SU-DHL-6 (cell line): Measurements from ENCODE around the gene RNF212.

ENCODE experiments used
- H2AFZ ChIP-seq: fragments of 200-600 bp; sonication (generic); 2 replicates; pipeline ENCODE4 v1.6.1; 2014; ENCODE audit warnings: low read depth, mild to moderate bottlenecking, moderate library complexity, mixed read lengths, antibody characterized with exemption, low read length; ENCODE audit not compliant: severe bottlenecking
- H3F3A ChIP-seq: fragments of 200-600 bp; shearing (Covaris generic); 2 replicates; pipeline ENCODE4 v1.6.0; 2016; ENCODE audit warnings: antibody characterized with exemption, mild to moderate bottlenecking; ENCODE audit not compliant: insufficient read depth
- H3K27ac ChIP-seq: fragments of 200-600 bp; sonication (generic); 2 replicates; pipeline ENCODE4 v1.5.1; 2016; ENCODE audit warnings: low read depth, mild to moderate bottlenecking, low read length, moderate library complexity, mixed read lengths
- H3K27me3 ChIP-seq: fragments of 200-600 bp; sonication (generic), shearing (Covaris generic); 2 replicates; pipeline ENCODE4 v1.6.0; 2014; ENCODE audit warnings: mild to moderate bottlenecking, low read length
- H3K36me3 ChIP-seq: fragments of 200-600 bp; sonication (generic); 2 replicates; pipeline ENCODE4 v1.6.1; 2014; ENCODE audit warnings: mild to moderate bottlenecking, low read length, mixed read lengths
- H3K4me2 ChIP-seq: fragments of 300-600, 200-600 bp; shearing (Covaris generic), sonication (generic); 2 replicates; pipeline ENCODE4 v1.6.0; 2014; ENCODE audit warnings: low read length, low read depth, mild to moderate bottlenecking; ENCODE audit not compliant: poor library complexity, severe bottlenecking
- H3K4me3 ChIP-seq: fragments of 200-600 bp; sonication (generic); 2 replicates; pipeline ENCODE4 v1.5.1; 2014; ENCODE audit warnings: antibody characterized with exemption, low read length, mild to moderate bottlenecking, mixed read lengths; ENCODE audit not compliant: insufficient read depth, poor library complexity, severe bottlenecking
- H3K79me2 ChIP-seq: fragments of 200-600 bp; sonication (generic); 2 replicates; pipeline ENCODE4 v1.6.1; 2014; ENCODE audit warnings: mild to moderate bottlenecking, low read length, moderate library complexity; ENCODE audit not compliant: insufficient read depth
- H3K9ac ChIP-seq: fragments of 200-600 bp; sonication (generic); 2 replicates; pipeline ENCODE4 v1.7.0; 2014; ENCODE audit warnings: mild to moderate bottlenecking, low read length
- H3K9me2 ChIP-seq: fragments of 200-600 bp; sonication (generic); replicated peaks from 2 replicates; pipeline ENCODE4 v1.6.1; 2014; ENCODE audit warnings: low read length; ENCODE audit not compliant: insufficient read depth
- H3K9me3 ChIP-seq: fragments of 200-600 bp; sonication (generic); 2 replicates; pipeline ENCODE4 v1.6.1; 2014; ENCODE audit warnings: low read length, mixed read lengths; ENCODE audit not compliant: insufficient read depth
- H4K20me1 ChIP-seq: fragments of 200-600 bp; sonication (generic); 2 replicates; pipeline ENCODE4 v1.6.1; 2014; ENCODE audit warnings: low read depth, mild to moderate bottlenecking, antibody characterized with exemption, low read length, moderate library complexity, mixed read lengths
- EZH2phosphoT487 ChIP-seq: fragments of 200-600 bp; sonication (generic), shearing (Covaris generic); conservative IDR thresholded peaks from 2 replicates; pipeline ENCODE4 v1.6.1; 2018; ENCODE audit warnings: mild to moderate bottlenecking, antibody characterized with exemption, low read length, moderate library complexity, mixed read lengths
- TF ChIP-seq, protein P1 (sequence below): fragments of 200-600 bp; sonication (generic); IDR thresholded peaks from one replicate; pipeline ENCODE4 v1.5.1; 2017; ENCODE audit warnings: antibody characterized with exemption, mild to moderate bottlenecking, low read length, moderate library complexity; ENCODE audit not compliant: insufficient read depth, poor library complexity, severe bottlenecking

Gene RNF212

DNA sequence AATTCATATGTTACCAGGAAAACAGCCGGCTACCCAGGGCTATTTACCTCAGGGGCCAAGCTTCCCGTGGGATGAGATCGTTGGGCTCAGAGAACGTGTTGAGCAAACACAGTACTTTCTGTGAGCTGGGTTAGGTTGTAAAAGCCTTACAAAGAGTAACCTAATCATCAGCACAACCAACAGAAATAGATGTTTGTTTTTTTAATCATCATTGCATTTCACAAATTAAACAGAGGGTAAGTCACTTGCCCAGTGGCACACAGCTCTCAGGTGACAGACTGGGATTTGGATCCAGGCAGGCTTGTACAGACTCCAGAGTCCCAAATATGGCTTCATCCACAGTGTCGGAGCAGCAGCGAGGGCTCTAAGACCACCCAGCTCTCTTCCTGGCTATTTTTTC is 38.9 kb upstream of the RNF212 start:
- Histone ChIP-seq H3K27ac (no peak overlapping the region), H3K9ac (no peak overlapping the region), H3K36me3 (no peaks in the 10 kb centered on the region), H3K9me3 (peaks cover 14% of the 10 kb centered on the region; the same call in 1 of the 2 replicates), H3K27me3 (no peaks in the 10 kb centered on the region; the same call in 1 of the 2 replicates), H3K9me2 (no peaks in the 10 kb centered on the region), H2AFZ (no peak overlapping the region), H3K4me3 (no peak overlapping the region), H3K79me2 (no peaks in the 10 kb centered on the region), H3K4me2 (no peak overlapping the region), H3F3A (no peaks in the 10 kb centered on the region), H4K20me1 (no peaks in the 10 kb centered on the region)
- no peak for TF ChIP-seq EZH2phosphoT487

DNA sequence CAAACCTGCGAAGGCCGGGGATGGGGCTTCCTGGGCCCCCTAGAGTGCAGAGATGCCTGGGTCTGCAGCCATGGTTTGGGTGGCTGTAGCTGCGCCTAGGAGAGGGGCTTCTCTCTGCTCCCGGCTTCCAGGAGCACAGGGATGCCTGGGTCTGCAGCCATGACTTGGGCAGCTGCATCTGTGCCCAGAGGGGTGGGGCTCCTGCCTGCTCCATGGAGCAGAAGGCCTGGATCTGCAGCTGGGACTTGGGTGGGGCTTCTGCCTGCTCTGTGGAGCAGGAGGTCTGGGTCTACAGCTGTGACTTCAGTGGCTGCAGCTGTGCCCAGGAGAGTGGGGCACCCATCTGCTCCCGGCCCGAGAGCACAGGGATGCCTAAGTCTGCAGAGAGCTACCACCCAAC is 38.2 kb upstream of the RNF212 start:
- Histone ChIP-seq H3K9ac (no peak overlapping the region), H3K27ac (no peak overlapping the region), H3K4me2 (no peak overlapping the region), H2AFZ (no peak overlapping the region), H3K4me3 (no peak overlapping the region), H3F3A (no peaks in the 10 kb centered on the region), H3K36me3 (no peaks in the 10 kb centered on the region), H3K27me3 (no peaks in the 10 kb centered on the region; the same call in 1 of the 2 replicates), H3K9me3 (peaks cover 14% of the 10 kb centered on the region; the same call in 1 of the 2 replicates), H3K9me2 (no peaks in the 10 kb centered on the region), H3K79me2 (no peaks in the 10 kb centered on the region), H4K20me1 (no peaks in the 10 kb centered on the region)
- TF ChIP-seq, protein P1, sequence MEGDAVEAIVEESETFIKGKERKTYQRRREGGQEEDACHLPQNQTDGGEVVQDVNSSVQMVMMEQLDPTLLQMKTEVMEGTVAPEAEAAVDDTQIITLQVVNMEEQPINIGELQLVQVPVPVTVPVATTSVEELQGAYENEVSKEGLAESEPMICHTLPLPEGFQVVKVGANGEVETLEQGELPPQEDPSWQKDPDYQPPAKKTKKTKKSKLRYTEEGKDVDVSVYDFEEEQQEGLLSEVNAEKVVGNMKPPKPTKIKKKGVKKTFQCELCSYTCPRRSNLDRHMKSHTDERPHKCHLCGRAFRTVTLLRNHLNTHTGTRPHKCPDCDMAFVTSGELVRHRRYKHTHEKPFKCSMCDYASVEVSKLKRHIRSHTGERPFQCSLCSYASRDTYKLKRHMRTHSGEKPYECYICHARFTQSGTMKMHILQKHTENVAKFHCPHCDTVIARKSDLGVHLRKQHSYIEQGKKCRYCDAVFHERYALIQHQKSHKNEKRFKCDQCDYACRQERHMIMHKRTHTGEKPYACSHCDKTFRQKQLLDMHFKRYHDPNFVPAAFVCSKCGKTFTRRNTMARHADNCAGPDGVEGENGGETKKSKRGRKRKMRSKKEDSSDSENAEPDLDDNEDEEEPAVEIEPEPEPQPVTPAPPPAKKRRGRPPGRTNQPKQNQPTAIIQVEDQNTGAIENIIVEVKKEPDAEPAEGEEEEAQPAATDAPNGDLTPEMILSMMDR: no peak
- no peak for TF ChIP-seq EZH2phosphoT487

DNA sequence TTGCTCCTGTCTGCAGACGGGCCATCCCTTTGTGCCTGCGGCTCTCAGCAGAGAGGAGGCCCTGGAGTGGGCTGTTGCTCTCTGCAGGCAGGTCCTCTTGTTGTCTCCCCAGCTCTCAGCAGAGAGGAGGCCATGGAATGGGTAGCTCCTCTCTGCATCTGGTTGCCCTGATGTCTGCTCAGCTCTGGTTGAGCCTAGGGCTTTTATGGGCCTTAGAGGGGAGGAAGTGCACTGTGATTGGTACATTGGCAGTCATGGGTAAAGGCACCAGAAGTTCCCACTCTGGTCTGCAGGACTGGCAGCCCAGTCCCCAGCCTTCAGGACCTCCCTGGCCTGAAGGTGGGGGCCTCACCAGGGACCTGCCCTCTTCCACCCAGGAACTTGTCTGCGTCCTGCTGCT is 37.5 kb upstream of the RNF212 start:
- Histone ChIP-seq H3K4me3 (no peak overlapping the region), H3K9me2 (no peaks in the 10 kb centered on the region), H3K9me3 (peaks cover 14% of the 10 kb centered on the region; the same call in 1 of the 2 replicates), H3K9ac (no peak overlapping the region), H3K27ac (no peak overlapping the region), H3K4me2 (no peak overlapping the region), H3F3A (no peaks in the 10 kb centered on the region), H3K27me3 (no peaks in the 10 kb centered on the region; the same call in 1 of the 2 replicates), H3K79me2 (no peaks in the 10 kb centered on the region), H3K36me3 (no peaks in the 10 kb centered on the region), H2AFZ (no peak overlapping the region), H4K20me1 (no peaks in the 10 kb centered on the region)
- TF ChIP-seq, protein P1: no peak
- TF ChIP-seq EZH2phosphoT487: no peak

DNA sequence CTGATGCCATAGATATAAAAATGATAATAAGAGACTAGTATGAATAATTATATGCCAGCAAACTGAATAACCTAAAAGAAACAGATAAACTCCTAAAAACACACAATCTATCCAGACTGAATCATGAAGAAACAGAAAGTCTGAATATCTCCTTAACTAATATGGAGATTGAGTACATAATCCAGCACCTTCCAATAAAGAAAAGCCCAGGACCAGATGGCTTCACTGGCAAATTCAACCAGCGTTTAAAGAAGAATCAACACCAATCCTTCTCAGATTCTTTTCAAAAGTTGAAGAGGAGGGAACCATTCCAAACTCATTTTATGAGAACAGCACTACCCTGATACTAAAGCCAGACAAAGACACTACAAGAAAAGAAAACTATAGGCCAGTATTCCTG is 26.5 kb upstream of the RNF212 start:
- Histone ChIP-seq H3K36me3 (no peaks in the 10 kb centered on the region), H3K9me2 (no peaks in the 10 kb centered on the region), H3F3A (no peaks in the 10 kb centered on the region), H3K4me3 (no peak overlapping the region), H2AFZ (no peak overlapping the region), H3K27ac (no peak overlapping the region), H3K27me3 (no peaks in the 10 kb centered on the region), H4K20me1 (no peaks in the 10 kb centered on the region), H3K9me3 (no peaks in the 10 kb centered on the region), H3K9ac (no peak overlapping the region), H3K79me2 (no peaks in the 10 kb centered on the region), H3K4me2 (no peak overlapping the region)
- TF ChIP-seq EZH2phosphoT487: no peak
- TF ChIP-seq, protein P1: no peak
